ENCODE data around the gene SEC61A1.

SEC61A1 gene

GRCh38 chr3:128051837-128052594 is at the start of gene SEC61A1:
TSS of gene SEC61A1 (plus strand) at chr3:128052437. CDS start at chr3:128052553, 116 bp downstream.
- DNase-seq (ENCODE audit: low spot score) = peak; percentile 97
- peak within 1 kb of the TSS; percentile 87 for H3K27ac ChIP-seq
- no peak for TF ChIP-seq CTCF (conservative IDR thresholded peaks at IDR 0.05; ENCODE audit: low read depth)
- ChIA-PET CTCF (no interaction called here), POLR2A (ENCODE audit: low non-redundant PET) (no interaction called here)

GRCh38 chr3:128004661-128005060 is 47.6 kb upstream of the SEC61A1 start:
- ChIA-PET CTCF (no interaction called here), POLR2A (ENCODE audit: low non-redundant PET) (no interaction called here)
- TF ChIP-seq CTCF (conservative IDR thresholded peaks at IDR 0.05; ENCODE audit: low read depth) = no peak
- DNase-seq (ENCODE audit: low spot score) = no peak
- no peak overlapping the region for H3K27ac ChIP-seq

GRCh38 chr3:128006061-128007032 is 45.9 kb upstream of the SEC61A1 start:
- CTCF ChIA-PET = interaction anchor here (0.8 to 1.1 kb wide), 3 partner anchors 36 to 315 kb away, joined by 3 to 4 read pairs (median 3); no protein-coding TSS in a partner anchor
- no peak for DNase-seq (ENCODE audit: low spot score)
- no peak for TF ChIP-seq CTCF (conservative IDR thresholded peaks at IDR 0.05; ENCODE audit: low read depth)
- H3K27ac ChIP-seq = peak overlapping the region; percentile 18; the same call in 1 of the 2 replicates
- POLR2A ChIA-PET (ENCODE audit: low non-redundant PET) = no interaction called here

- POLR2A ChIA-PET (ENCODE audit: low non-redundant PET) = no interaction called here
- H3K27ac ChIP-seq = no peak overlapping the region
- DNase-seq (ENCODE audit: low spot score) = no peak
- CTCF ChIA-PET = interaction anchor here (0.7 to 1.1 kb wide), 4 partner anchors 36 to 1632 kb away, joined by 3 to 4 read pairs (median 3); no protein-coding TSS in a partner anchor
- TF ChIP-seq CTCF (conservative IDR thresholded peaks at IDR 0.05; ENCODE audit: low read depth) = no peak
These were observed 45.2 kb upstream of the SEC61A1 start for GRCh38 chr3:128007033-128007424.

GRCh38 chr3:128009952-128010846 is 42.0 kb upstream of the SEC61A1 start:
- POLR2A ChIA-PET (ENCODE audit: low non-redundant PET) = no interaction called here

More at GRCh38 chr3:128009952-128010846, 42.0 kb upstream of the SEC61A1 start:
- H3K27ac ChIP-seq = peak overlapping the region; percentile 77
- CTCF ChIA-PET = interaction anchor here (0.6 to 0.7 kb wide), 2 partner anchors 68 to 74 kb away, joined by 3 to 5 read pairs; no protein-coding TSS in a partner anchor
- DNase-seq (ENCODE audit: low spot score) = no peak
- TF ChIP-seq CTCF (conservative IDR thresholded peaks at IDR 0.05; ENCODE audit: low read depth) = no peak
